Transverse colon (tissue), 4 donors: Measurements from ENCODE around the gene JADE3. TPM values are rescaled to one million over a fixed set of nuclear protein-coding genes. Genes with fewer than 3 reads are reported as not detected.

ENCODE experiments used
- DNase-seq: peaks from one replicate; pipeline ENCODE4 v3.0.0-alpha.2; 2019
- H3K27ac ChIP-seq, 4 donors: fragments of 200-600 bp; sonication (generic); 2 replicates each; pipeline ENCODE4 v1.5.1; 2016 to 2018; ENCODE audit warnings: inconsistent platforms in 4 of 4
- H3K27me3 ChIP-seq: fragments of 200-600 bp; sonication (generic); 2 replicates; pipeline ENCODE4 v1.5.1; 2017; ENCODE audit warnings: inconsistent platforms
- H3K36me3 ChIP-seq, 4 donors: fragments of 200-600 bp; sonication (generic); 2 replicates each; pipeline ENCODE4 v1.5.1; 2017 to 2019; ENCODE audit warnings: inconsistent platforms in 4 of 4
- H3K4me1 ChIP-seq, 4 donors: fragments of 200-600 bp; sonication (generic); 2 replicates each; pipeline ENCODE4 v1.5.1; 2017 to 2020; ENCODE audit warnings: inconsistent platforms in 4 of 4
- H3K4me3 ChIP-seq, 4 donors: fragments of 200-600 bp; sonication (generic); 1 replicate in 1 of 4; 2 replicates in 3 of 4; pipeline versions ENCODE4 v1.5.1 to v1.6.1; 2017 to 2019; ENCODE audit warnings: inconsistent platforms in 4 of 4
- H3K9me3 ChIP-seq, 2 donors: fragments of 200-600 bp; sonication (generic); 2 replicates each; pipeline ENCODE4 v1.5.1; 2017 to 2019; ENCODE audit warnings: inconsistent platforms in 2 of 2
- EP300 ChIP-seq: sonication (generic); formaldehyde crosslinking; IDR thresholded peaks from one replicate; pipeline ENCODE4 v1.6.1; 2017; ENCODE audit warnings: antibody characterized with exemption, low read depth
- POLR2A ChIP-seq: fragments of 450-650 bp; IDR thresholded peaks from one replicate; pipeline ENCODE4 v1.6.1; 2016; ENCODE audit warnings: antibody characterized with exemption, mild to moderate bottlenecking, moderate library complexity
- POLR2AphosphoS5 ChIP-seq, 3 donors: sonication (generic); formaldehyde crosslinking; IDR thresholded peaks; one replicate each; pipeline ENCODE4 v1.6.1; 2016; ENCODE audit warnings: antibody characterized with exemption in 3 of 3
- WGBS, 2 donors: methylation state at CpG; one replicate each; pipeline ENCODE4 v1.1.5; 2018; ENCODE audit warnings: low coverage in 1 of 2; 5-methylcytosine and 5-hydroxymethylcytosine counted together
- in situ Hi-C, 4 donors: fragments of 200-750 bp; cut with MboI; loops; one replicate each; pipeline versions ENCODE4 v1.15.0 to v1.15.1; 2017; ENCODE audit warnings: low sequenced_read_pairs in 3 of 4, low pct_ligation_motif_present in 1 of 4, low pct_unique_long_range_greater_than_20kb in 1 of 4
- intact Hi-C: fragments of 100-400 bp; cut with DNase I; formaldehyde crosslinking; loops from one replicate; pipeline ENCODE4 v1.15.1; 2023; ENCODE audit warnings: low total_unique reads
- total RNA-seq, 4 donors: library from RNA; depleted of rRNA; stranded (reverse); fragments of >200 nt; gene quantifications; one replicate each; pipeline ENCODE4 v1.1.0, GENCODE V29; 2016
- TF ChIP-seq, protein P1 (sequence below), 5 experiments: fragments of 200-600 bp in 3 of 5; fragments of 450-650 bp in 2 of 5; sonication (generic) in 3 of 5; IDR thresholded peaks; 1 replicate in 2 of 5; 2 replicates in 3 of 5; pipeline ENCODE4 v1.5.1; 2016 to 2017; ENCODE audit warnings: antibody characterized with exemption in 5 of 5, inconsistent platforms in 3 of 5, mild to moderate bottlenecking in 2 of 5, moderate library complexity in 1 of 5

The JADE3 gene
- total RNA-seq, 4 donors from 2014 or later = 0.60 to 5.6 (median 3.1) TPM

DNA sequence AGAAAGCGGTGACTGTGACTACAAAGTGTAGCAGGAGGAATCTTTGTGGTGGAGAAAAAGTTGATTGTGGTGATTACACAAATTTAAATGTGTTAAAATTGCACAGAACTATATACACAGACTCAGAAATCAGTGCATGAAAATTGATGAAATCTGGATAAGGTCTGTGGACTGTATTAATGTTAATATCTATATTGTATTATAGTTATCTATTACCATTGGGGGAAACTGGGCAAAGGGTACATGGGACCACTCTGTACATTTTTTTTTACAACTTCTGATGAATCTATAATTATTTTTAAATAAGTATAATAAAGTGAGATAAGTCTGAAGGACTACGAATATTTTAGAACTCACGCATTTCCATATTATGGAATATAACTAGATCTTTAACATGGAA is 1.8 kb upstream of the JADE3 start:
- H3K27me3 ChIP-seq = no peaks in the 10 kb centered on the region
- DNase-seq = no peak
- H3K36me3 ChIP-seq = no peaks in the 10 kb centered on the region
- H3K4me1 ChIP-seq = peaks cover 0 to 7% (median 0%) of the 10 kb centered on the region in 4 donors
- no peaks in the 10 kb centered on the region for H3K9me3 ChIP-seq
- in situ Hi-C loops = loop anchor here in 1 of 4 donors (25.0 kb wide), 1 partner anchor 127 kb away; no protein-coding TSS in a partner anchor
- intact Hi-C loops = no loop called here
- no peak for TF ChIP-seq POLR2AphosphoS5 (IDR thresholded peaks at IDR 0.05)
- WGBS, 2 donors = 82 to 94% methylated on average over 3 of the region's 3 CpGs
- no peak overlapping the region for H3K27ac ChIP-seq
- H3K4me3 ChIP-seq = no peak overlapping the region

DNA sequence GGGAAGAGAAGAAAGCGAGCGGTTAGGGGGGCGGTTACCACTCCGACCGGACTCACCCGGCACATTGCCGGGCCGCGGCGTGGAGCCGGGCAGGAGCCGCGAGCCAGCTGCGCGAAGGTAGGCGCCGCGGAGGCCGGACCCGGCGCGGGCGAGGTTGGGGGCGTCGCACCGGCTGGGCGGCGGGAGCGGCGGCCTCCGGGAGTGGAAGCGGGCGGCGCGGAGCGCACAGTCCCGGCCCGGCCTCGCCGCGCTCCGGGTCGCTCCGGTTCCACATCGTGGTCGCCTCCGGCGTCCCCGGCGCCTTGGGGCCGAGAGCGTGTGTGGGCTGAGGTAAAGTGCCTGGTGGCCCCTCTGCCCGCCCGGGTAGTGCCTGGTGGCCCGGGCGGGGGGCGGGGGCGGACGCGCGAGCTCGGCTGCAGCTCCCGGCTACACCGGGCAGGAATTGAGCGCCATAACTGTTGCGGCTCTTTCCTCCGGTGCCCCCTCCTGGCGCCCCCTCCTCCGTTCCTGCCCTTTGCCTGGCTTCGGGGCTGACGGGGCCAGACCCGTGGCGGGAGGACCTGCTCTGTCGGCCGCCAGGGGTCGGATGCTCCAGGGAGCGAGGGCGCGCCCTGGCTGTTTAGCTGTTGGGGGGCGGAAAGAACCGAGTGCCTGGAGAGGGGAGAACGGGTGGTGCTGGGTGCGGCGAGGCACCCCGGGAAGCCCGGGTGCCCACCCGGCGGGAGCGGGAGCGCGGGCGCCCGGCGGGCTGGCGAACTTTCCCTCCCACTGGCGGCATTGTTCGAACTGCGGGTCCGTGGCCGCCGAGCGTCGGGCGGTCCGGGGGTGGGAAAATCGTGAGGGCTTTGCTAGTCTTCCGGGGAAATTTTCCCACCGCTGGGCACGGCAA is 626 bp downstream of the JADE3 start:
- H3K27me3 ChIP-seq = no peaks in the 10 kb centered on the region
- H3K27ac ChIP-seq = peak overlapping the region; percentile 78 to 84 (median 80)
- peak overlapping the region; percentile 30 to 86 (median 64) for H3K4me3 ChIP-seq
- 60% methylated on average over 67 of the region's 109 CpGs; no CpG with 5 or more reads in 1 of the 2 donors for WGBS, 2 donors
- peaks cover 0 to 7% (median 0%) of the 10 kb centered on the region in 4 donors for H3K4me1 ChIP-seq
- peak; percentile 50 for DNase-seq
- H3K9me3 ChIP-seq = no peaks in the 10 kb centered on the region
- intact Hi-C loops = no loop called here
- no peaks in the 10 kb centered on the region for H3K36me3 ChIP-seq
- TF ChIP-seq, protein P1, sequence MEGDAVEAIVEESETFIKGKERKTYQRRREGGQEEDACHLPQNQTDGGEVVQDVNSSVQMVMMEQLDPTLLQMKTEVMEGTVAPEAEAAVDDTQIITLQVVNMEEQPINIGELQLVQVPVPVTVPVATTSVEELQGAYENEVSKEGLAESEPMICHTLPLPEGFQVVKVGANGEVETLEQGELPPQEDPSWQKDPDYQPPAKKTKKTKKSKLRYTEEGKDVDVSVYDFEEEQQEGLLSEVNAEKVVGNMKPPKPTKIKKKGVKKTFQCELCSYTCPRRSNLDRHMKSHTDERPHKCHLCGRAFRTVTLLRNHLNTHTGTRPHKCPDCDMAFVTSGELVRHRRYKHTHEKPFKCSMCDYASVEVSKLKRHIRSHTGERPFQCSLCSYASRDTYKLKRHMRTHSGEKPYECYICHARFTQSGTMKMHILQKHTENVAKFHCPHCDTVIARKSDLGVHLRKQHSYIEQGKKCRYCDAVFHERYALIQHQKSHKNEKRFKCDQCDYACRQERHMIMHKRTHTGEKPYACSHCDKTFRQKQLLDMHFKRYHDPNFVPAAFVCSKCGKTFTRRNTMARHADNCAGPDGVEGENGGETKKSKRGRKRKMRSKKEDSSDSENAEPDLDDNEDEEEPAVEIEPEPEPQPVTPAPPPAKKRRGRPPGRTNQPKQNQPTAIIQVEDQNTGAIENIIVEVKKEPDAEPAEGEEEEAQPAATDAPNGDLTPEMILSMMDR (IDR thresholded peaks at IDR 0.05) = peak; percentile 46 to 64 (median 47)
- no peak for TF ChIP-seq POLR2A
- in situ Hi-C loops = loop anchor here in 1 of 4 donors (25.0 kb wide), 1 partner anchor 124 kb away; no protein-coding TSS in a partner anchor

DNA sequence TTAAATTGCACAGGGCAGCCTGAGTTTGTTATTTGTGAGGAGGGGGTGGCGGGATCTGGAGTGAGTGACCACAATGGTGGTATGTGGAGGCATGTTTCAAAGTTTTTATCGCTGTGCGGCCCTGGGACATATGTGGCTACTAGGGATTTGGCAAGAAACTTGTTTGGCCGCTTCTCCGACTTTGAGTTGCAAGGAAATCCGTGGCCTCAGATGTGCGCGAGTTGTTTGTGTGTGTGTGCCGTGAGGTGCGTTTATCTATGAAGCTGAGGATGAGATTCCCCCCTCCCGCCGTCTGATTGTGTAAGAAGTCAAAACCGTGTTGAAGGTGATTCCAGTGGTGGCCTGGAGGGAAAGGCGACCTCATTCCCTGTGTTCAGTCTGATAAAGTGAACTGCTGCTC is 1.4 kb downstream of the JADE3 start:
- Histone ChIP-seq H3K27me3 (no peaks in the 10 kb centered on the region), H3K36me3 (no peaks in the 10 kb centered on the region), H3K9me3 (no peaks in the 10 kb centered on the region), H3K4me1 (peaks cover 0 to 7% (median 0%) of the 10 kb centered on the region in 4 donors), H3K27ac (peak overlapping the region in 3 of 4 donors; percentile 78 to 84 (median 81)), H3K4me3 (peak overlapping the region; percentile 30 to 86 (median 64))
- peak; percentile 10 for DNase-seq
- 44% methylated on average over 14 of the region's 14 CpGs; no CpG with 5 or more reads in 1 of the 2 donors for WGBS, 2 donors
- intact Hi-C loops = no loop called here
- in situ Hi-C loops = loop anchor here in 1 of 4 donors (25.0 kb wide), 1 partner anchor 124 kb away; no protein-coding TSS in a partner anchor
- TF ChIP-seq POLR2A (no peak), POLR2AphosphoS5 (IDR thresholded peaks at IDR 0.05) (no peak), EP300 (no peak)
- TF ChIP-seq, protein P1 (IDR thresholded peaks at IDR 0.05) = no peak

DNA sequence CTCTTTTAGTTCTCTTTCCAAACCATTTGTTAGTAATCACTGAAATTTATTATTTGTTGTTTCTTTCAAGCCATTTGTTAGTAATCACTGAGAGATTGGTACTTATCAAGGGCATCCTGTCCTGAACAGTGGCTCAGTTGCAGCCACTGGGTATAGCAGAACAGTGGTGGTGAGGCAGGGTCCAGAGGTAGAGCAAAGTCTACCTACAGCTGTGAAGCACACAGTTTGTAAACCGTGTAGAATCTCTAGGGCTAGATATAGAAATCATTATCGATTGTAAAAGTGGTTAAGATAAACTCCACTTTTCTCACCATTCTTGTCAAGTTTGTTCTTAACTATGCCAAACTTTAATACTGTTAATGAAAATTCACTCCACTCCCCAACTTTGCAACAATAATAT is 4.1 kb downstream of the JADE3 start:
- no peaks in the 10 kb centered on the region for H3K9me3 ChIP-seq
- TF ChIP-seq POLR2AphosphoS5 (IDR thresholded peaks at IDR 0.05) (no peak), POLR2A (no peak), EP300 (no peak)
- TF ChIP-seq, protein P1 (IDR thresholded peaks at IDR 0.05) = no peak
- H3K4me3 ChIP-seq = no peak overlapping the region
- H3K36me3 ChIP-seq = no peaks in the 10 kb centered on the region
- H3K4me1 ChIP-seq = peaks cover 0 to 7% (median 0%) of the 10 kb centered on the region in 4 donors
- intact Hi-C loops = no loop called here
- in situ Hi-C loops = loop anchor here in 1 of 4 donors (25.0 kb wide), 1 partner anchor 121 kb away; no protein-coding TSS in a partner anchor
- no peaks in the 10 kb centered on the region for H3K27me3 ChIP-seq
- H3K27ac ChIP-seq = no peak overlapping the region
- DNase-seq = no peak
- 68% methylated on average over 2 of the region's 2 CpGs; no CpG with 5 or more reads in 1 of the 2 donors for WGBS, 2 donors
